ENCODE results near the gene VTI1A. TPM values are rescaled to one million over a fixed set of nuclear protein-coding genes. Genes with fewer than 3 reads are reported as not detected.

The VTI1A gene
- total RNA-seq, 1 donor from 2014 or later = 29.7 TPM

DNA sequence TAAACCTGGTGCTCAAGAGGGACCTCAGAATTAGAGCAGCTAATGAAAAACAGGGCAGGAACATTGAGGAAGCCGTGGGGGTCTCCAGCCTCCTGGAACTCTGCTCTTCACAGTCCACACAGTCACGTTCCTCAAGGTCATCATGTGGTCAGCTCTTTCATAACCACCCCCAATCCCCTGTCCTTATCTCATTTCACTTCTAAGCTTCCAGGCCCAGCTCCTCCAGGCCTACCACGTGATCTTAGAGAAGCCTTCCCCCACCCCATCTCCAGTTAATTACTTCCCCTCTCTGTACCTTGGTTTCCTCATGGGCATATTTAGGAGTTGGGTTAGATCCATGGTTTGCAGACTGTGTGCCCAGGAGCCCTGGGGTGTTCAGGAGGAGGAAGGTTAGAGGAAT, 396.6 kb downstream of the VTI1A start:
- intact Hi-C loops (cut with DNase I) = no loop called here
- Histone ChIP-seq H3K4me3 (no peak overlapping the region), H3K27ac (no peak overlapping the region), H3K4me1 (no peaks in the 10 kb centered on the region), H3K36me3 (no peaks in the 10 kb centered on the region), H3K27me3 (no peaks in the 10 kb centered on the region), H3K9me3 (peaks cover 13% of the 10 kb centered on the region)
- TF ChIP-seq, protein P1, sequence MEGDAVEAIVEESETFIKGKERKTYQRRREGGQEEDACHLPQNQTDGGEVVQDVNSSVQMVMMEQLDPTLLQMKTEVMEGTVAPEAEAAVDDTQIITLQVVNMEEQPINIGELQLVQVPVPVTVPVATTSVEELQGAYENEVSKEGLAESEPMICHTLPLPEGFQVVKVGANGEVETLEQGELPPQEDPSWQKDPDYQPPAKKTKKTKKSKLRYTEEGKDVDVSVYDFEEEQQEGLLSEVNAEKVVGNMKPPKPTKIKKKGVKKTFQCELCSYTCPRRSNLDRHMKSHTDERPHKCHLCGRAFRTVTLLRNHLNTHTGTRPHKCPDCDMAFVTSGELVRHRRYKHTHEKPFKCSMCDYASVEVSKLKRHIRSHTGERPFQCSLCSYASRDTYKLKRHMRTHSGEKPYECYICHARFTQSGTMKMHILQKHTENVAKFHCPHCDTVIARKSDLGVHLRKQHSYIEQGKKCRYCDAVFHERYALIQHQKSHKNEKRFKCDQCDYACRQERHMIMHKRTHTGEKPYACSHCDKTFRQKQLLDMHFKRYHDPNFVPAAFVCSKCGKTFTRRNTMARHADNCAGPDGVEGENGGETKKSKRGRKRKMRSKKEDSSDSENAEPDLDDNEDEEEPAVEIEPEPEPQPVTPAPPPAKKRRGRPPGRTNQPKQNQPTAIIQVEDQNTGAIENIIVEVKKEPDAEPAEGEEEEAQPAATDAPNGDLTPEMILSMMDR (IDR thresholded peaks at IDR 0.05) = no peak
- no peak for ATAC-seq
- no peak for DNase-seq

DNA sequence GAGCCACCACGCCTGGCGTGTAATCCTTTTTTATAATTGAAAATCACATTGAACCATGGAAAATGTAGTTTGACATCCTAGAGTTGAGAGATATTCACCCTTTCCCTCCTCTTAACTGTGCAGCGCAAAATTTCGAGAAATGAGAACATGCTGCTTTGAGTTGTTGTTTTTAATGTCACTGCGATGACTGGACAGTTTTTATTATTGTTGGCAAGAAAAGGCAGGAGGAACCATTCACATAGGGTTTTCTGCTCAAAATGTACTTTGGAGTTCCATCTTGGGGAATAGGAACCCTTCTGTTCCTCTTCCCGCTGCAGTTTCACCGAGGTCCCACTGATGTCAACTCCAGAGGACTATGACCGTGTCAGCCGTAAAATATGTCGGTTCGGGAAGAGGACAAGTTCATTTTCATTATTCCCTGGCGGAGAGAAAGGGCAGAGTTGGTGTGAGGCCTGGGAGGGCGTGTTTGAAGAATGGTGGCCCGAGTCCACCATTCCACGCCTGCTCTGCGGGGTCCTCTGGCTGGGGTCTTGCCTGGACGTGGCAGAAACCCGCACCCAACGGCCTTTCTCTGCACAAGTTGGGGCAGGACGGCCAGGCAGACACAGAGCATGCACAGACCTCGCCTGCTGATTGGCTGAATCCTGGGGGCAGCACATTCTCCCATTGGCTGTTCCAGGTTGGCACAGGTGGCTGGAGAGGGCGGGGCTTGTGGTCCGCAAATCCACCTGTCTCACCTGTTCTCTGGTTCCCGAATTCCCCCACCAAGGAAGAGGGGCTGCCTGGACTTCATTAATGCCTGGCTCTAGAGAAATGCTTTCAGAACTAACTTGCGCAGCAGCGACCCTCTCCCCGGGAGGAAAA, 397.9 kb downstream of the VTI1A start:
- TF ChIP-seq, protein P1 (IDR thresholded peaks at IDR 0.05) = no peak
- DNase-seq = no peak
- Histone ChIP-seq H3K4me3 (no peak overlapping the region), H3K4me1 (no peaks in the 10 kb centered on the region), H3K27me3 (no peaks in the 10 kb centered on the region), H3K36me3 (no peaks in the 10 kb centered on the region), H3K27ac (no peak overlapping the region), H3K9me3 (peaks cover 13% of the 10 kb centered on the region)
- intact Hi-C loops (cut with DNase I) = no loop called here
- ATAC-seq = no peak

DNA sequence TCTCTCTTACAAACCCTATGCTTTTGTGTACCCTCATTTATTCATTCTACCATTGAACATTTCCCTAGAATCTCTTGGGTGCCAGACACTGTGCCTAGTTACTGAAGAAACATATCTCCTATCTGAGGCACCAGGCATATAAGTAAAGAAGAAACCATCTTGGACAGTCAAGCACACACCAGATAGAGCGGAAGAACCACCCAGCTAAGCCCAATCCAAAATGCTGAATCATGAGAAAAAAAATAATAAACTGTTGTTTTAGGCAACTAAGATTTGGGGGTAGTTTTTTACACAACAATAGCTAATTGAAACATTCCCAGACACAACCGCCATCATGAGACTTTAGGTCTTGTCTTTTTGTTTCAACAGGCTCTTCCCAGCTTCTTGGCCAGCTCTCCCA, 400.8 kb downstream of the VTI1A start:
- DNase-seq = no peak
- Histone ChIP-seq H3K27me3 (no peaks in the 10 kb centered on the region), H3K27ac (no peak overlapping the region), H3K9me3 (peaks cover 13% of the 10 kb centered on the region), H3K4me3 (no peak overlapping the region), H3K36me3 (no peaks in the 10 kb centered on the region), H3K4me1 (peaks cover 8% of the 10 kb centered on the region)
- no peak for ATAC-seq
- TF ChIP-seq, protein P1 (IDR thresholded peaks at IDR 0.05) = no peak
- intact Hi-C loops (cut with DNase I) = no loop called here

DNA sequence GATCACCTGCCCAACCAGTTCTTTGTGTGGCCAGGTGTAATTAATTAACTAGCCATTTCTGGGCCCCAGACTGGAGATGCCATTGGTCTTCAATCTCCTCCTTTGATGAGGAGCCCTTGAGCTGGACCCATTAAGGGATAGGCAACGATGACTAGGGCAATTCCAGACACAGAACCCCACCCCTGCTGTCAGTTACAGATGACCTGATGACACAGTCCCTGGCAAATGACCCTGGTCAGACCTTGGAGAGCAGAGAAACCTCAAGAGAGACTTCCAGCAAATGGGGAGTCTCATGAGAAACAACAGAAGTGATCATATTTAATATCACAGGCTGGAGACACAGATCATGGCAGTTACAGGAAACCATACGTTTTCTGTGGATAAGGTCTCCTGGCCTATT, 401.2 kb downstream of the VTI1A start:
- intact Hi-C loops (cut with DNase I) = no loop called here
- ATAC-seq = no peak
- TF ChIP-seq, protein P1 (IDR thresholded peaks at IDR 0.05) = no peak
- DNase-seq = no peak
- Histone ChIP-seq H3K36me3 (no peaks in the 10 kb centered on the region), H3K27ac (no peak overlapping the region), H3K4me3 (no peak overlapping the region), H3K4me1 (peaks cover 8% of the 10 kb centered on the region), H3K9me3 (peaks cover 13% of the 10 kb centered on the region), H3K27me3 (no peaks in the 10 kb centered on the region)

DNA sequence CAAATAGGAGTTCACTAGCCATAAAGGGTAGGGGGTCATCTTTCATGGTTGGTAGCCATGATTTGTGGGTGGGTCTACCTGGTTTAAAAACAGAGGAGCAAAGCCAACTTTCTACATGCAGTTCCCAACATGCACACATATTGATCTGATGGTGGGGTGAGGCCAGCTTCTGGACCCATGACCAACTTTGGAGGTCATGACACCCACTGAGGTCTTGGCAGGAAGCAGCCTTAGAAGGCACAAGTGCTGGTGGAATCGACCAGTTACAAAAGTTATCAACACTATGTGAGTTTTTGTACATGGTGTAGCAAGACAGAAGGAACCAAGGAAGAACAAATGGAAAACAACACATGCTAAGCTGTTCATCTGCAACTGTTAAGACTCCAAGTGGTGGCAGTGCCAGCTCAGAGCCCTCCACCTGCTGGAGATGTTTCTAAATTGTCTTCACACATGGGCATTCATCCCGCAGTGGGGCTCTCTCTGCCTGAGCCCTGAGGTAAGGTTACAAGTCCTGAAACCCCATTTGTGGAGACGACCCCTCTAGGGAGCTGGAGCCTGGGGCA, 401.9 kb downstream of the VTI1A start:
- H3K4me3 ChIP-seq = no peak overlapping the region
- DNase-seq = no peak
- intact Hi-C loops (cut with DNase I) = no loop called here
- H3K9me3 ChIP-seq = peaks cover 13% of the 10 kb centered on the region
- no peak for ATAC-seq
- peaks cover 8% of the 10 kb centered on the region for H3K4me1 ChIP-seq
- H3K27ac ChIP-seq = no peak overlapping the region
- no peaks in the 10 kb centered on the region for H3K27me3 ChIP-seq
- no peaks in the 10 kb centered on the region for H3K36me3 ChIP-seq
- TF ChIP-seq, protein P1 (IDR thresholded peaks at IDR 0.05) = no peak

All from upper lobe of right lung (tissue), 1 donor.